Neural cell (in vitro differentiated cells): Measurements from ENCODE around the gene TMEM106B. TPM values are rescaled to one million over a fixed set of nuclear protein-coding genes. Genes with fewer than 3 reads are reported as not detected.

Experiments used
- H2AFZ ChIP-seq: fragments of 200-600, 300-800 bp; sonication (generic), shearing (Covaris generic); 2 replicates; pipeline ENCODE4 v1.6.0; 2014; ENCODE audit warnings: low read depth, mild to moderate bottlenecking, antibody characterized with exemption, low read length, moderate library complexity
- H3F3A ChIP-seq: fragments of 200-600 bp; shearing (Covaris generic); 2 replicates; pipeline ENCODE4 v1.6.1; 2016; ENCODE audit warnings: mild to moderate bottlenecking, moderate library complexity, mixed read lengths, antibody characterized with exemption, low read length; ENCODE audit not compliant: insufficient read depth, poor library complexity, severe bottlenecking
- H3K27ac ChIP-seq: fragments of 200-600, 300-800 bp; sonication (generic), shearing (Covaris generic); 2 replicates; pipeline ENCODE4 v1.5.1; 2014; ENCODE audit warnings: mild to moderate bottlenecking, low read length, moderate library complexity
- H3K27me3 ChIP-seq: fragments of 300-800, 200-600 bp; sonication (generic), shearing (Covaris generic); 2 replicates; pipeline ENCODE4 v1.6.0; 2014; ENCODE audit warnings: mild to moderate bottlenecking, low read depth, low read length, moderate library complexity; ENCODE audit not compliant: insufficient read depth
- H3K36me3 ChIP-seq: fragments of 300-800, 200-600 bp; sonication (generic), shearing (Covaris generic); 2 replicates; pipeline ENCODE4 v1.5.1; 2014; ENCODE audit warnings: mild to moderate bottlenecking, antibody characterized with exemption, low read length, moderate library complexity; ENCODE audit not compliant: insufficient read depth
- H3K4me2 ChIP-seq: fragments of 300-800, 200-600 bp; sonication (generic), shearing (Covaris generic); 2 replicates; pipeline ENCODE4 v1.6.0; 2014; ENCODE audit warnings: mild to moderate bottlenecking, low read length
- H3K4me3 ChIP-seq: fragments of 300-800, 200-600 bp; sonication (generic), shearing (Covaris generic); 2 replicates; pipeline ENCODE4 v1.5.1; 2014; ENCODE audit warnings: mild to moderate bottlenecking, low read length, moderate library complexity
- H3K79me2 ChIP-seq: fragments of 200-600 bp; shearing (Covaris generic); replicated peaks from 2 replicates; pipeline ENCODE4 v1.6.0; 2014; ENCODE audit warnings: mild to moderate bottlenecking, low read length, moderate library complexity; ENCODE audit not compliant: insufficient read depth
- H3K9ac ChIP-seq: fragments of 300-800, 200-600 bp; sonication (generic), shearing (Covaris generic); 2 replicates; pipeline ENCODE4 v1.6.1; 2016; ENCODE audit warnings: mild to moderate bottlenecking, low read length, mixed read lengths
- H3K9me2 ChIP-seq: fragments of 200-600 bp; shearing (Covaris generic); 2 replicates; pipeline ENCODE4 v1.6.1; 2016; ENCODE audit warnings: mild to moderate bottlenecking, low read length, mixed read lengths; ENCODE audit not compliant: insufficient read depth
- H3K9me3 ChIP-seq: fragments of 200-600, 300-800 bp; sonication (generic), shearing (Covaris generic); 2 replicates; pipeline ENCODE4 v1.6.1; 2016; ENCODE audit warnings: mild to moderate bottlenecking, mixed run types, low read length, moderate library complexity, mixed read lengths
- H4K20me1 ChIP-seq: fragments of 200-600 bp; shearing (Covaris generic); 2 replicates; pipeline ENCODE4 v1.6.1; 2016; ENCODE audit warnings: mild to moderate bottlenecking, mixed run types; ENCODE audit not compliant: insufficient read depth
- CTCF ChIP-seq: fragments of 450-650 bp; IDR thresholded peaks from 2 replicates; pipeline ENCODE4 v1.5.1; 2014; ENCODE audit warnings: antibody characterized with exemption, mild to moderate bottlenecking, moderate library complexity; ENCODE audit not compliant: poor library complexity, severe bottlenecking
- EP300 ChIP-seq: fragments of 450-650 bp; conservative IDR thresholded peaks from 2 replicates; pipeline ENCODE4 v1.6.1; 2014; ENCODE audit warnings: antibody characterized with exemption, mild to moderate bottlenecking, moderate library complexity; ENCODE audit not compliant: poor library complexity, severe bottlenecking
- EZH2 ChIP-seq: fragments of 200-600, 300-800 bp; shearing (Covaris generic), sonication (generic); IDR thresholded peaks from 2 replicates; pipeline ENCODE4 v1.6.1; 2014; ENCODE audit warnings: antibody characterized with exemption, low read length, borderline replicate concordance, mild to moderate bottlenecking; ENCODE audit not compliant: insufficient read depth, poor library complexity, severe bottlenecking
- MXI1 ChIP-seq: fragments of 450-650 bp; conservative IDR thresholded peaks from 2 replicates; pipeline ENCODE4 v1.6.1; 2014; ENCODE audit warnings: antibody characterized with exemption, mild to moderate bottlenecking; ENCODE audit not compliant: poor library complexity, severe bottlenecking
- POLR2AphosphoS5 ChIP-seq: IDR thresholded peaks from 2 replicates; pipeline ENCODE4 v1.6.1; 2012
- RAD21 ChIP-seq: fragments of 450-650 bp; conservative IDR thresholded peaks from 2 replicates; pipeline ENCODE4 v1.6.1; 2014; ENCODE audit warnings: antibody characterized with exemption, mild to moderate bottlenecking, moderate library complexity
- REST ChIP-seq: IDR thresholded peaks from 2 replicates; pipeline ENCODE4 v1.6.1; 2012; ENCODE audit warnings: borderline replicate concordance
- SMC3 ChIP-seq: fragments of 450-650 bp; conservative IDR thresholded peaks from 2 replicates; pipeline ENCODE4 v1.6.1; 2014; ENCODE audit warnings: antibody characterized with exemption, mild to moderate bottlenecking, moderate library complexity; ENCODE audit not compliant: poor library complexity
- TAF1 ChIP-seq: IDR thresholded peaks from 2 replicates; pipeline ENCODE4 v1.6.1; 2012; ENCODE audit warnings: low read depth
- polyA plus RNA-seq: library from polyadenylated mRNA; depleted of rRNA; stranded (reverse); fragments of >200 nt; gene quantifications from 2 replicates; pipeline ENCODE4 v1.2.3, GENCODE V29; 2014

TMEM106B gene
- polyA plus RNA-seq, 1 donor from 2014 or later: 61.4 TPM

- no peaks in the 10 kb centered on the region for H3K9me2 ChIP-seq
- H3K4me2 ChIP-seq: no peak overlapping the region
- H3K79me2 ChIP-seq: no peaks in the 10 kb centered on the region
- H2AFZ ChIP-seq: no peak overlapping the region
- H3K36me3 ChIP-seq: no peaks in the 10 kb centered on the region
- TF ChIP-seq CTCF (no peak), POLR2AphosphoS5 (no peak), EP300 (no peak), RAD21 (no peak), REST (no peak)
- H4K20me1 ChIP-seq: no peaks in the 10 kb centered on the region
- H3K9me3 ChIP-seq: no peaks in the 10 kb centered on the region
- H3K27ac ChIP-seq: no peak overlapping the region
- no peak overlapping the region for H3K9ac ChIP-seq
- no peak overlapping the region for H3K4me3 ChIP-seq
- H3K27me3 ChIP-seq: no peaks in the 10 kb centered on the region
- H3F3A ChIP-seq: no peaks in the 10 kb centered on the region
Observed at GRCh38 chr7:12269100-12269895, 58.2 kb downstream of the TMEM106B start.

GRCh38 chr7:12281038-12281437, 69.9 kb downstream of the TMEM106B start:
- Histone ChIP-seq H2AFZ (no peak overlapping the region), H3K79me2 (no peaks in the 10 kb centered on the region), H3K4me2 (no peak overlapping the region), H3K27ac (no peak overlapping the region), H3K9ac (no peak overlapping the region), H3K4me3 (no peak overlapping the region), H3K9me3 (no peaks in the 10 kb centered on the region), H3K9me2 (no peaks in the 10 kb centered on the region), H3K27me3 (no peaks in the 10 kb centered on the region), H3K36me3 (no peaks in the 10 kb centered on the region), H4K20me1 (no peaks in the 10 kb centered on the region), H3F3A (no peaks in the 10 kb centered on the region)
- no peak for TF ChIP-seq REST
- no peak for TF ChIP-seq SMC3
- no peak for TF ChIP-seq TAF1
- no peak for TF ChIP-seq EP300
- no peak for TF ChIP-seq CTCF
- no peak for TF ChIP-seq EZH2
- no peak for TF ChIP-seq RAD21
- no peak for TF ChIP-seq POLR2AphosphoS5
- TF ChIP-seq MXI1: no peak
